Measurements from ENCODE around the gene CLASRP.

DNA sequence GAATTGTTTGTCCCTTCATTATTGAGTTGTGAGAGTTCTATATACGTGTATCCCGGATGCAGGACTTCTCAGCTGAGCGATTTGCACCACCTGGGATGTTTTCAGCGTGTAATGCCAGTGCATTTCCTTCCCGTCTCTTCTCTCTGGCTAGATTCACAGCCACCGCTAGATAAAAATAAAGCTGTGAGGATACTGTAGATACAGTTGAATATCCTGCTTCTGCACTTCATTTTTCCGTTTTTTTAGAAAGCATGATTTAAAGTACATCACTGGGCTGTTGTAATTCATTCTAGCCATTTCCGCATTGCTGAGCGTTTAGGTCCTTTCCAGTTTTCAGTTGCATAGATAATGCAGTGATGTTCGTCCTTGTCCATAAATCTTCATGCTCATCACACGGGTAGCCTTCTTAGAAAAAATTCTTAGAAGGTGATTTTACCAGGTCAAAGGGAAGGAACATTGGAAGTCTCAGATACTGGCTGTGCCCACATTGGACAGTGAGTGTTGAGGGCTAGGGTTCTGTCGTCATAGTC is 68.8 kb downstream of the CLASRP start:
- TF ChIP-seq, protein P1, sequence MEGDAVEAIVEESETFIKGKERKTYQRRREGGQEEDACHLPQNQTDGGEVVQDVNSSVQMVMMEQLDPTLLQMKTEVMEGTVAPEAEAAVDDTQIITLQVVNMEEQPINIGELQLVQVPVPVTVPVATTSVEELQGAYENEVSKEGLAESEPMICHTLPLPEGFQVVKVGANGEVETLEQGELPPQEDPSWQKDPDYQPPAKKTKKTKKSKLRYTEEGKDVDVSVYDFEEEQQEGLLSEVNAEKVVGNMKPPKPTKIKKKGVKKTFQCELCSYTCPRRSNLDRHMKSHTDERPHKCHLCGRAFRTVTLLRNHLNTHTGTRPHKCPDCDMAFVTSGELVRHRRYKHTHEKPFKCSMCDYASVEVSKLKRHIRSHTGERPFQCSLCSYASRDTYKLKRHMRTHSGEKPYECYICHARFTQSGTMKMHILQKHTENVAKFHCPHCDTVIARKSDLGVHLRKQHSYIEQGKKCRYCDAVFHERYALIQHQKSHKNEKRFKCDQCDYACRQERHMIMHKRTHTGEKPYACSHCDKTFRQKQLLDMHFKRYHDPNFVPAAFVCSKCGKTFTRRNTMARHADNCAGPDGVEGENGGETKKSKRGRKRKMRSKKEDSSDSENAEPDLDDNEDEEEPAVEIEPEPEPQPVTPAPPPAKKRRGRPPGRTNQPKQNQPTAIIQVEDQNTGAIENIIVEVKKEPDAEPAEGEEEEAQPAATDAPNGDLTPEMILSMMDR (IDR thresholded peaks at IDR 0.05; ENCODE audit: low read depth, low read length): no peak
- no peak for TF ChIP-seq EZH2phosphoT487 (IDR thresholded peaks at IDR 0.05; ENCODE audit: low read depth)
